Mucosa of rectum (tissue), 2 donors: ENCODE data around the gene GNB1L.

Source experiments
- H3K27ac ChIP-seq, 2 donors: one replicate each; pipeline ENCODE4 v1.7.0; 2013; ENCODE audit warnings: inconsistent platforms in 2 of 2, low read depth in 2 of 2, low read length in 2 of 2
- H3K27me3 ChIP-seq, 2 donors: one replicate each; pipeline ENCODE4 v1.7.0; 2013; ENCODE audit warnings: low read length in 2 of 2; ENCODE audit not compliant: control insufficient read depth in 2 of 2, insufficient read depth in 2 of 2
- H3K36me3 ChIP-seq, 2 donors: one replicate each; pipeline ENCODE4 v1.7.0; 2013; ENCODE audit warnings: low read length in 2 of 2; ENCODE audit not compliant: control insufficient read depth in 2 of 2, insufficient read depth in 2 of 2
- H3K4me1 ChIP-seq, 2 donors: one replicate each; pipeline ENCODE4 v1.7.0; 2013; ENCODE audit warnings: low read length in 2 of 2, mild to moderate bottlenecking in 1 of 2; ENCODE audit not compliant: control insufficient read depth in 2 of 2, insufficient read depth in 2 of 2
- H3K4me3 ChIP-seq, 2 donors: one replicate each; pipeline ENCODE4 v1.7.0; 2013; ENCODE audit warnings: low read length in 2 of 2
- H3K9ac ChIP-seq, 2 donors: one replicate each; pipeline ENCODE4 v1.7.0; 2013; ENCODE audit warnings: low read length in 2 of 2, low read depth in 1 of 2, mild to moderate bottlenecking in 1 of 2
- H3K9me3 ChIP-seq, 2 donors: one replicate each; pipeline ENCODE4 v1.7.0; 2013; ENCODE audit warnings: low read length in 2 of 2; ENCODE audit not compliant: control insufficient read depth in 2 of 2
- donor health status: healthy.
- donor health status: Normal muscosa, but diverticular disease.

Gene GNB1L, protein sequence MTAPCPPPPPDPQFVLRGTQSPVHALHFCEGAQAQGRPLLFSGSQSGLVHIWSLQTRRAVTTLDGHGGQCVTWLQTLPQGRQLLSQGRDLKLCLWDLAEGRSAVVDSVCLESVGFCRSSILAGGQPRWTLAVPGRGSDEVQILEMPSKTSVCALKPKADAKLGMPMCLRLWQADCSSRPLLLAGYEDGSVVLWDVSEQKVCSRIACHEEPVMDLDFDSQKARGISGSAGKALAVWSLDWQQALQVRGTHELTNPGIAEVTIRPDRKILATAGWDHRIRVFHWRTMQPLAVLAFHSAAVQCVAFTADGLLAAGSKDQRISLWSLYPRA

DNA sequence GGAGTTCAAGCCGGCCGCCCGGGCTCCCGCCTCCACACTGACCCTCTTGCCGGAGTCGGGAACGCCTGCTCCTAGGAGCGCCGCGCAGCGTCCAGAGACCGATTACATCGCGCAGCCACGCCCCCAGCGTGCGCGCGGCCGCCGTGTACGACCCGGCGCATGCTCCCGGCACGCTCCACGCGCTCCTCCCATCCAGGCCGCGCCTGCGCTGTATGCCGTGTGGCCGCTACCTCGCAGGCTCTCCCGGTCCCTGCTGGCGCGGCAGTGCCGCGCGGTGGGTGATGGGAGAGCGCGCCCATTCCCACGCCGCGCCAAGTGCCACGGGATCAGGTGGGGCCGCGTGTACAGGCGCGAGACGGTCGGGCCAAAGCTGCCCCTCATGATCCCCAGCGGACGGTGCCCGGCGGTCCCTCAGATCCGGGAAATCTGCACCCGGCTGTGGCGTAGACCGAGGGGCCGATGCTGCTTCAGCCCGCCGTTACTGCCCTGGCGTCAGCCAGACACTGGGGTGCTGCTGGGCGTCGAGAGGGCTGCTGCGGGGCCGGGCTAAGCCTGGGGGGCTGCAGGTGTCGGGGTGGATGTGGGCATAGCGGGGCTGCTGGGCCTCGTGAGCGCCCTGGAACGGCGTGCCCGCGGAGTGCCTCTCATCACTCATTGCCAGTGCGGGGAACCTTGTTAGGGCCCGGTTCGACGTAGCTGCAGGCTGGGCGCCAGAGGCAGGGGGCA, at the start of gene GNB1L, which contains the start of gene RTL10:
Gene GNB1L (minus strand): TSS at position 97 of the 726 bp plus-strand sequence. CDS start 33,519 bp downstream, outside the sequence.
Gene RTL10 (minus strand): TSS at position 97 of the 726 bp plus-strand sequence. CDS start 2,613 bp downstream, outside the sequence.
- no peaks in the 10 kb centered on the region for H3K27me3 ChIP-seq
- peak within 1 kb of the TSS; percentile 84 to 88 for H3K9ac ChIP-seq
- H3K36me3 ChIP-seq = peaks cover 13 to 23% of the 10 kb centered on the region in 2 donors
- no peaks in the 10 kb centered on the region for H3K9me3 ChIP-seq
- H3K4me1 ChIP-seq = peaks cover 20 to 25% of the 10 kb centered on the region in 2 donors
- peak within 1 kb of the TSS; percentile 86 to 87 for H3K4me3 ChIP-seq
- peak within 1 kb of the TSS; percentile 86 to 91 for H3K27ac ChIP-seq

DNA sequence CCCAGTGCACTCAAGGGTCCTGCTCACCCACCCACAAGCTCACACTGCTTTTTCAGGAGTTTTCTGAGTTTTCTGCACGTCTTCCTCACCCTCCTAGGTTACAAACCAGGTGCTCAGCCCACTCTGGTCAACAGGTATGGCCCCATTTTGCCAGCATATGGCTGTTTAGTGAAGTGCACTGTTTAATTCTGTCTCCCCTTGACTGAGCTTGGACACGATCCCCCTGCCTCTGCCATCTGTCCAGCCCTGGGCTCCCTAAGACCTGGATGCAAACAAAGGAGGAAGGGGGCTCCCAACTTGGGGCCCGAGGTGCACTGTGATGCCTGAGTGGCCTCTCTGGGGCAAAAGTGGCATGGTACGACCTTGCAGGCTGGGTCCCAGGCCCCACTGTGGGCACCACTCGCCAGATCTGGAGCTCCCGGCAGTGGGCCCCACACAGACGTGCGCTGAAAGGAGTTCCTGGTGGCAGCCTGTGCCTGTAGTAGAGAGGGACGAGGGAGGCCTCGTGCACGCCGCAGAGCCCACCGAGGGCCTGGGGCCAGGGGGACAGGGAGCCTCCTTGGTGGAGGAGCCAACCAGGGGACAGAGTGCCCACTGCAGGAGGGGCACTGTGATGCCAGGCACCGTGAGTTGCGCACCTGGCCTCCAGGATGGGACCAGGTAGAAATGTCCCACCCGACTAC, 49.6 kb upstream of the GNB1L start:
- no peaks in the 10 kb centered on the region for H3K9me3 ChIP-seq
- H3K4me3 ChIP-seq = no peak overlapping the region
- peaks cover 9 to 12% of the 10 kb centered on the region in 2 donors for H3K4me1 ChIP-seq
- H3K9ac ChIP-seq = no peak overlapping the region
- no peaks in the 10 kb centered on the region for H3K36me3 ChIP-seq
- H3K27ac ChIP-seq = no peak overlapping the region
- H3K27me3 ChIP-seq = no peaks in the 10 kb centered on the region

DNA sequence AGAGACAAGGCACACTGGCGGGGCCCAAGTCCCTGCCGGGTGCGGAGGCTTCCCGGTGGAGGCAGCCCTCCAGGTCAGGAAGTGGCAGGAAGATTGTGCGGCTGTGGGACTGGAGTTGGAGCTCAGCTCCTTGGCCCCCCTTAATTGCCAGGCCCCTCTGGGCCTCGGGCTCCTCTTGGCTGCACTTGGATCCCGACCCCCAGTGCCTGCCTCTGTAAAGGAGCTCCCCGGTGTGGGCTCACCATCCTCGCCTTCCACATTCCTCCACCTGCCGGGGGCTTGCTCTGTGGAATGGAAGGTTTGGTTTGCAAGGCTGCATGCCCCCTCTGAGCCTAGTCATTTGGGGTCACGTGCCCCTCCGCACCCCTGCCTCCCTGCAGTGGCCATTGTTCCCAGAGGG, 48.8 kb upstream of the GNB1L start:
- H3K27ac ChIP-seq = no peak overlapping the region
- H3K4me3 ChIP-seq = no peak overlapping the region
- peaks cover 9 to 12% of the 10 kb centered on the region in 2 donors for H3K4me1 ChIP-seq
- H3K36me3 ChIP-seq = no peaks in the 10 kb centered on the region
- no peaks in the 10 kb centered on the region for H3K9me3 ChIP-seq
- H3K9ac ChIP-seq = no peak overlapping the region
- H3K27me3 ChIP-seq = no peaks in the 10 kb centered on the region

DNA sequence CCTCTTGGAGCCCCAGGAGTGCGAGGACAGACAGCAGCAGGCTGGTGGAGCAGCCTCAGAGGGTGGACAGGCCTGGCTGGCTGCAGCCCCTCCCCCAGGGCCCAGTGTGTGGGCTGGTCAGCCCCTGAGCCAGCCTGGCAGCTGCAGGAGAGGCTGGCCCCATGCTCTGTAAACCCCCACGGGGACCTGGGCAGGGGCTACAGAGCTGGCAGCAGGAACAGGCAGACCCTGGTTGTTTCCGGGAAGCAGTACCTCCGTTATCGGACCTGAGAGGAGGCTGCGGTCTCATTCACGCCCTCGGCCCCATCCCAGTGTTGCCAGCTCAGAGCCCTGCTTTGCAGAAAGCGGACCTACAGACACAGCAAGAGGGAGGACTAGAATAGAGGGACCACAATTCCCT, 48.4 kb upstream of the GNB1L start:
- Histone ChIP-seq H3K27ac (no peak overlapping the region), H3K4me3 (no peak overlapping the region), H3K9me3 (no peaks in the 10 kb centered on the region), H3K36me3 (no peaks in the 10 kb centered on the region), H3K27me3 (no peaks in the 10 kb centered on the region), H3K9ac (no peak overlapping the region), H3K4me1 (peaks cover 9 to 12% of the 10 kb centered on the region in 2 donors)

DNA sequence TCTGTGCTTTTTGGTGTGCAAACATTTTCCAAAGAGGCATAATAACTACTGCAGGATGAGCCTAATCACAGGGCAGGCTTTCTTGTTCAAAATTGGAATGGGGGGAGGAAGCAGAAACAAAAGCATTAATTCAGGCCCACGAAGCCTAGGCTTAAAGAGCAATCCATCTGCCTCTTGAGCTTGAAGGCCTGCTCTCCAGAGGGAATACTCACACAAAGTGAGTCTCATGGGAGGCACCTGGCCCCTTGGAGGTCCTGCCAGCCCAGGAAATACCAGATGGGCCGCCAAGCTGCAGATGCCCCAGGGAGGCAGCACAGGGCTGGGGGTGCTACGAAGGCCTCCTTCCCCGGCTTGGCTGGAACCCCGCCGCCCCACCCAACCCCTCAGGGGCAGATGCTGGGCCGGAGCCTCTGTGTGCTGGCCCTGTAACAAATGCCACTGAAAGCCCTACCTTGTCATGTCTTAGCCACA, 47.6 kb upstream of the GNB1L start:
- no peak overlapping the region for H3K27ac ChIP-seq

DNA sequence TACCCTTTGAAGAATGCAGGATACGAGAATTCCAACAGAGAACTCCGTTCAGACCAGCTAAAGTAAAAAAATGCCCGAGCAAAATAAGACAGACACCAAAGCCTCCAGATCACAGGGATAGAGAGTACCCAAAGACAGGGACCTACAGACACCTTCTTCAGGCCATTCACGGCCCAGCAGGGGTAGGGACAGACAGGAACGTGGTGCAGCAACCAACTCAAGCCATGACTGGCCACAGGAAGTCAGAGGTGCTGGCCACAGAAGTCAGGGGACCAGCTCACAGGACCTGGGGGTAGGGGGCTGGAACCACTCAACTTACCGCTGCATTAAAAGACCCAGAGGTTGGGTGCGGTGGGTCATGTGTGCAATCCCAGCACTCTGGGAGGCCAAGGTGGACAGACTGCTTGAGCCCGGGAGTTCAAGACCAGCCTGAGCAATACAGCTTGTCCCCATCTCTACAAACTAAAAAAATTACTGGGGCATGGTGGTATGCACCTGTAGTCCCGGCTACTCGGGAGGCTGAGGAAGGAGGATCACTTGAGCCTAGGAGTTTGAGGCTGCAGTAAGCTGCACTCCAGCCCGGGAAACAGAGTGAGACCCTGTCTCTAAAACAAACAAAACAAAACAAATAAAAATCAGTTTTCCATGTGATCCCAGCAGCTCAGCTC, 47.0 kb upstream of the GNB1L start:
- H3K27me3 ChIP-seq = no peaks in the 10 kb centered on the region
- no peak overlapping the region for H3K27ac ChIP-seq
- H3K36me3 ChIP-seq = peaks cover 0 to 3% of the 10 kb centered on the region in 2 donors

More for the DNA sequence above, 47.6 kb upstream of the GNB1L start:
- Histone ChIP-seq H3K9ac (no peak overlapping the region), H3K36me3 (peaks cover 0 to 3% of the 10 kb centered on the region in 2 donors), H3K9me3 (no peaks in the 10 kb centered on the region), H3K4me3 (no peak overlapping the region), H3K27me3 (no peaks in the 10 kb centered on the region), H3K4me1 (peaks cover 9 to 12% of the 10 kb centered on the region in 2 donors)

DNA sequence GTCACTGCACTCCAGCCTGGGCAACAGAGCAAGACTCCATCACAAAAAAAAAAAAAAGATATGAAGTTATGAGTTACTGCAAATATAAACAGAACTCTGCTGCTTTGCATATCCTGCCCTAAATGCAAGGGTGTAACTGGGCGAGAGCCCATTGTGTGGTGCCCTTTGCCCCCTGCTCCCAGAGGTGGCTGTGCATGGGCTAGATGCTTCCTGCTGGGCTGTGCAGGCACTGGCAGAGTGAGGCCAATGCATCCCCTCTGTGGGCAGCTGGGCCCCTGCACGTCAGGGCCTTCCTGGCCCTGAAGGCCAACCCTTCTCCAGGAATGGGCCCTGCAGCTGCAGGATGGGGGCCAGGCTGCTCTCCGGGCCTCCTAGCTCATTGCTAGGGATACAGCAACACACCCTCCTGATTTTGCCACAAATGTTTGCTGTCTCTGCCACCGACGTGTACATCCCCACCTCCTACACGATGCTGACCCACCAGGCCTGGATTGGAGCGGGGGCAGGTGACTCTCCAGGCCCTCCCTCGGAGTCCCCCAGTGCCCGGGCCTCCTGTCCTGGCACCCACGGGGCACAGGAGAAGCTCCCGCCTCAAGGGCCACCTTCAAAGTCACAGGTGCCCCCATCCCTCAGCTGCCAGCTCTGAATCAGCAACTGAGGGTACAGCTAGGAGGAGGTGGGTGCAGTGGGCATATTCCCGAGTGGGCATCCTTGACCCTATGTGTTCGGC, 46.2 kb upstream of the GNB1L start:
- no peaks in the 10 kb centered on the region for H3K9me3 ChIP-seq
- no peak overlapping the region for H3K27ac ChIP-seq
- H3K36me3 ChIP-seq = peaks cover 0 to 3% of the 10 kb centered on the region in 2 donors
- no peak overlapping the region for H3K9ac ChIP-seq
- no peaks in the 10 kb centered on the region for H3K27me3 ChIP-seq
- peaks cover 9 to 12% of the 10 kb centered on the region in 2 donors for H3K4me1 ChIP-seq
- H3K4me3 ChIP-seq = no peak overlapping the region

More for the DNA sequence above, 47.0 kb upstream of the GNB1L start:
- H3K9ac ChIP-seq = no peak overlapping the region
- H3K4me1 ChIP-seq = peaks cover 9 to 12% of the 10 kb centered on the region in 2 donors
- no peaks in the 10 kb centered on the region for H3K9me3 ChIP-seq
- no peak overlapping the region for H3K4me3 ChIP-seq

DNA sequence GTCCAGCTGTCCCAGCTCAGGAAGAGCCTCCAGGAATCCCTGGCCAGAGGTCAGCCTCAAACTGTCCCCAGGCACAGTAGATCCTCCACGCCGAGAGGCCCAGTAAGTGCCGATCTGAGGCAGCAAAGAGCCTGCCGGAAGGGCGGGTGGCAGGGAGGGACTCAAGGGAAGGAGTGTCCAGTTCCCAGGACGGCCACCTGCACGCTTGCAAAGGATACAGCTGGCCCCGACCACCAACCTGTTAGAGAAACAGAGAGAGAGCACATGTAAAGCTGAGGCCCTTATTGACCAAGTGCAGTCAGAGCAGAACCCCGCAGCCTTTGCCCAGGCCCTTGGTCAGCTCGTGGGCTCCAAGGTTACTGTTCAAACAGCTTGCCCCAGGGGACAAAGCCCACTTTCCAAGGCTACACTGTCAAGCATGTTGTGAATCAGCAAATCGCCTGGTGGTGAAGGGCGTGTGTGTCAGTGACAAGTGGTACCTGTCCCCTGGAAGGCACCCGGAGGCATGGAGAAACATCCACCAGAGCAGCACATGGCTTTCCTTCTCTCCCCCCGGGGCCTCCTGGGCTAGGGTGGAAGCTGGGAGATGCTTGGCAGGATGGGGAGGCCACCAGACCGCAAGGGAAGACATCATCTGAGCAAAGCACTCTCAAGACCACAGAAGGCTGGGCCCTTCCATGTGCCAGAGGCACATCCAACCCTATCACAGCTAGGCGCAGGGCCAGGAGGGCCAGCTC, 44.3 kb upstream of the GNB1L start:
- Histone ChIP-seq H3K27me3 (no peaks in the 10 kb centered on the region), H3K4me3 (no peak overlapping the region), H3K36me3 (peaks cover 0 to 7% of the 10 kb centered on the region in 2 donors), H3K9ac (no peak overlapping the region), H3K27ac (no peak overlapping the region), H3K9me3 (no peaks in the 10 kb centered on the region), H3K4me1 (peaks cover 9 to 12% of the 10 kb centered on the region in 2 donors)

DNA sequence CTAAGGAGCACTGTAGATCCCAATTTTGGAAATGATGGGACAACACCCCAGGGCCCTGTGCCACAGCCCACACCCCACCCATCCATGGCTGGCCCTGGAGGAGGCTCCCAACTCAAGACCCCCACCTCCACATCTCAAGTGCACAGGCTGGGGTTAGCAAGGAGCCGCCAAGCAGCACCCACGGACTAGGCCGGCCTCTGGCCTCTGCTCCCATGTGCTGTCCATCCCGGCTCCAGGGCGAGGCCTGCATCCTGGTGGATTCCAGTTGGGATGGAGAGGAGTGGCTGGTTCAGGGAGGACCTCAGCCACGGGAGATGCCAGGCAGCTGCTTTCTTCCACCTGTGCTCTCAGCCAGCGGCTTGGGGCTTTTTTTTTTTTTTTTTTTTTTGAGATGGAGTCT, 43.5 kb upstream of the GNB1L start:
- H3K9me3 ChIP-seq = no peaks in the 10 kb centered on the region
- no peak overlapping the region for H3K27ac ChIP-seq
- peaks cover 9 to 12% of the 10 kb centered on the region in 2 donors for H3K4me1 ChIP-seq
- H3K9ac ChIP-seq = no peak overlapping the region
- no peak overlapping the region for H3K4me3 ChIP-seq
- H3K27me3 ChIP-seq = no peaks in the 10 kb centered on the region
- H3K36me3 ChIP-seq = peaks cover 0 to 7% of the 10 kb centered on the region in 2 donors
